Astrocyte of the spinal cord (primary cell): ENCODE data around the gene DTNB.

Experiments
- DNase-seq: peaks from one replicate; pipeline ENCODE4 v3.0.0; 2011; ENCODE audit warnings: low read depth, low spot score
- H3K4me3 ChIP-seq: 2 replicates; pipeline ENCODE4 v1.5.1; 2011; ENCODE audit warnings: low read depth, mild to moderate bottlenecking, low read length, moderate library complexity
- in situ Hi-C: cut with HindIII; loops from 2 replicates; pipeline ENCODE4 v1.10.0; 2017; ENCODE audit warnings: low sequenced_read_pairs
- TF ChIP-seq, protein P1 (sequence below): IDR thresholded peaks from 2 replicates; pipeline ENCODE4 v1.5.1; 2012; ENCODE audit warnings: low read depth, mild to moderate bottlenecking, low read length, inconsistent platforms

Gene DTNB

DNA sequence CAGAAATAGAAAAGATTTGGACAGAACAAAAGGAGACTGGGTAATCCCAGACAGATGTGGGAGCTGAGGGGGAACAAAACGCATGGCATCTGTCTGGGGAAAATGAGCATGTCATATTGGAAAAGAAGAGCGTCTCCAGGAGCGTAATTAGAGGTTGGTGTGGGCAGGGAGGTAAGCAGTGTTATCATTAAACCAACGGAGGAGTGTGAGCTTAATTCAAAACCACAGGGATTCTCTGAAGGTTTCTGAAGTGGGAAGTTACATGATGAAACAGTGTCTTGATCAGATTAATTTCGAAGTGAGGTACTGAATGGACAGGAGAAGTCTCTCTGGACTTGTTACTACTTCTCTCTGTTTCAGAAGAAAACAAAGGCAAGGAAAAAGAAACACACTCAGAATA is 53.3 kb downstream of the DTNB start:
- no peak overlapping the region for H3K4me3 ChIP-seq
- in situ Hi-C loops: no loop called here
- TF ChIP-seq, protein P1, sequence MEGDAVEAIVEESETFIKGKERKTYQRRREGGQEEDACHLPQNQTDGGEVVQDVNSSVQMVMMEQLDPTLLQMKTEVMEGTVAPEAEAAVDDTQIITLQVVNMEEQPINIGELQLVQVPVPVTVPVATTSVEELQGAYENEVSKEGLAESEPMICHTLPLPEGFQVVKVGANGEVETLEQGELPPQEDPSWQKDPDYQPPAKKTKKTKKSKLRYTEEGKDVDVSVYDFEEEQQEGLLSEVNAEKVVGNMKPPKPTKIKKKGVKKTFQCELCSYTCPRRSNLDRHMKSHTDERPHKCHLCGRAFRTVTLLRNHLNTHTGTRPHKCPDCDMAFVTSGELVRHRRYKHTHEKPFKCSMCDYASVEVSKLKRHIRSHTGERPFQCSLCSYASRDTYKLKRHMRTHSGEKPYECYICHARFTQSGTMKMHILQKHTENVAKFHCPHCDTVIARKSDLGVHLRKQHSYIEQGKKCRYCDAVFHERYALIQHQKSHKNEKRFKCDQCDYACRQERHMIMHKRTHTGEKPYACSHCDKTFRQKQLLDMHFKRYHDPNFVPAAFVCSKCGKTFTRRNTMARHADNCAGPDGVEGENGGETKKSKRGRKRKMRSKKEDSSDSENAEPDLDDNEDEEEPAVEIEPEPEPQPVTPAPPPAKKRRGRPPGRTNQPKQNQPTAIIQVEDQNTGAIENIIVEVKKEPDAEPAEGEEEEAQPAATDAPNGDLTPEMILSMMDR: no peak
- no peak for DNase-seq

DNA sequence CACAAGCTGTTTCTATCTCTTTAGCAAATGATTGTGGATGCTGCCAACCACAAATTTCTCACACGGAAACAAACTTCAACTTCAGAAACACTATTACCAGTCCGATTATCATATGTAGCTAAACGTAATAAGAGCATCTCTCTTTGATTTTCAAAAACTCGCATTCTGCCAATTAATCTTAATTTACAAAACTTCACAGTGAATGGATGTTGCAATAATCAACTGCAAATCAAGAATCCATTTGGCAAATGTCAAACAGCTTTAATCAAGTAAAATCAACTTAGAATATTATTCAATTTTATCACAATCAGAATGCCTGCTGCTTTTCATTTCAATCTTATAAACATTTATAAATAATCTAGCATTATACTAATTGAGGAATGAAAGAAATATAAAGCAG is 54.2 kb downstream of the DTNB start:
- TF ChIP-seq, protein P1: no peak
- in situ Hi-C loops: no loop called here
- DNase-seq: no peak
- no peak overlapping the region for H3K4me3 ChIP-seq

DNA sequence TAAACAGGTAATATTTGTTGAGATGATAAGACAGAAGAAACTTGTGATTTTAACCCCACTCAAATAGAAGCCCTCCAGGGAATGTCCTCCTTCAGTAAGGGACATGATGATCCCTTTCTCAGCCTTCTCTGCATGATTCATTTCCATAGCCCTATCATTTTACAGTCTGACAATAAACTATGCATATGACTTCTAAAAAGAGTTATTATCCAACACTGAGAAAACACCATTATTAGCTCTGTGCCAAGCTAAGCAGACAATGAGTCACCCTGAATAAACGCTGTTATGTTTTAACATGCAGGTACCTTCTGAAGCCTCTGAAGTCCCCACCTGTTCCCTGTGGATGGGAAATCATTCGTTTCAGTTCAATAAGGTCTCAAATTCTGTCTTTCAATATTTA is 54.7 kb downstream of the DTNB start:
- peak; percentile 87 for DNase-seq
- in situ Hi-C loops: no loop called here

DNA sequence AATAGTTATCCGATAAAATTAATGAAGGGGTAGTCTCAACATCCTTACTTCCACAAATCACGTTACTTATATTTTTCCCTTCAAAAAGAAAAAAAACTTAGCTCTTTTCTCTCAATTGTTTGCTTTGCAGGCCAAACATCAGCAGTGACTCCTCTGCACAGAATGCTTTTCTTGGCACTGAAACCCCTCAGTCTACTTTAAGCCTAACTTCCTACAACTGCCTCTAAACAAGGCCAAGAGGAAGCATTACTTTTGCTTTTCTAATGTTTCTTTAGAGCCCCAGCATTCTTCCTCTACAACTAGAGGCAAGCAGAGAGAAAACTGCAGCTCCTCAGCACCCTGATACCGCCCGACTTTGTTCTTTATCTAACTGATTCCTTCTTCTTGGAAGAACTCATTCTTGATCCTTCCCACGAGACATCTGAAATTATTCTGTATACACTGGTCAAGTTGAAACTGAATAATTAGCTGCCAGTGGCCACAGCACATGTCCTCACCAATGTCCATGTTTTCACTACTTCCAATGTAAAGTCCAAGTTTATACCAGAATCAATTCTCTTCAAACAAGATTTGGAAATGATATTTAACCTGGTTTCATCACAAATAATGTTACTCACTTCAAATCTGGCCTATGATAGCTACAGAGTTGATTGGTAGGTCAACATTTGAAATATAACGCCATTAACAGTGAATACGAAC is 55.3 kb downstream of the DTNB start:
- peak overlapping the region; percentile 3 for H3K4me3 ChIP-seq
- DNase-seq: peak; percentile 94
- TF ChIP-seq, protein P1: no peak
- in situ Hi-C loops: no loop called here

More for the DNA sequence above, 54.7 kb downstream of the DTNB start:
- TF ChIP-seq, protein P1: no peak
- H3K4me3 ChIP-seq: no peak overlapping the region

DNA sequence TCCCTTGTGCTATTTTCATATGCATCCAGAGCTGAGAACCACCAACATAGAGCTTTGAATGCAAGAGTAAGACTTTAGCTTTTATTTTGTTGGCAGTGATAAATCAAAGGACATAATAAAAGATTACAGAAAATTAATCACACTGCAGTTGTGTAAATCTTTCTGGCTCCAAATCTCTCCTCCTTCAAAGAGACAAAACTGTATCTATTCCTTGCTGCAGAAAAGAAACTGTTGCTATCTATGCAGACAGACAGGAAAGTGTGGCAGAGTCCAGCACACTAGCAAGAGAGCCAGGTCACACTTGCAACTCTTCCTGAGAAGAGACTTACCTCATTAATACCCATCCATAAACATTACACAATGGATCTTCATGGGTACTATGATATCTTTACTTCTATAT is 57.5 kb downstream of the DTNB start:
- no peak overlapping the region for H3K4me3 ChIP-seq
- TF ChIP-seq, protein P1: no peak
- in situ Hi-C loops: no loop called here
- DNase-seq: no peak

DNA sequence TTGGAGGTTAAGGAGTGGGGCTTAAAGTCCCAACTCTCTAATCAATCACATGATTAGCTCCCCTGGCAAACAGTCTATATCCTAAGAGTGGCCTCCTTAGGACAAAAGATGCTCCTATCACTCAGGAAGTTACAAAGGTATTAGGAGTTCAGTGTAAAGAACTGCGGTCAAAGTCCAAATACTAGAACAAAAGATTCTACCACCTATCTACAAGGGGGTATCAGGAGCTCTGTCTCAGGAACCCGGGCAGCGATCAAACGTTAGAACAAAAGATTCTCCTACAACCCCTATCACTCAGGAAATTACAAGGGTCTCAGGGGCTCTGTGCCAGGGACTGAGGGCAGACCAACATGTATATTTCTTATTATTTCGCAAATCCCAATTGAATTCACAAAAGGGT is 58.0 kb downstream of the DTNB start:
- TF ChIP-seq, protein P1: no peak
- H3K4me3 ChIP-seq: no peak overlapping the region
- in situ Hi-C loops: no loop called here
- no peak for DNase-seq
